Endodermal cell (in vitro differentiated cells): Measurements from ENCODE around the gene NDUFS7. TPM values are rescaled to one million over a fixed set of nuclear protein-coding genes. Genes with fewer than 3 reads are reported as not detected.

Source experiments
- DNase-seq: peaks from one replicate; pipeline ENCODE4 v3.0.0-alpha.2; 2017
- H3K27ac ChIP-seq: 2 replicates; pipeline ENCODE4 v1.5.1; 2013; ENCODE audit warnings: mild to moderate bottlenecking, low read depth, low read length, moderate library complexity
- H3K27me3 ChIP-seq: 2 replicates; pipeline ENCODE4 v1.6.1; 2013; ENCODE audit warnings: mild to moderate bottlenecking, low read length, moderate library complexity; ENCODE audit not compliant: insufficient read depth, control insufficient read depth, poor library complexity, severe bottlenecking
- H3K36me3 ChIP-seq: 2 replicates; pipeline ENCODE4 v1.7.0; 2013; ENCODE audit warnings: mild to moderate bottlenecking, low read length, moderate library complexity; ENCODE audit not compliant: control insufficient read depth, insufficient read depth
- H3K4me1 ChIP-seq: one replicate; pipeline ENCODE4 v1.7.0; 2013; ENCODE audit warnings: low read length; ENCODE audit not compliant: control insufficient read depth, insufficient read depth
- H3K4me3 ChIP-seq: 2 replicates; pipeline ENCODE4 v1.5.1; 2013; ENCODE audit warnings: mild to moderate bottlenecking, low read length, moderate library complexity
- H3K9ac ChIP-seq: 2 replicates; pipeline ENCODE4 v1.6.1; 2013; ENCODE audit warnings: mild to moderate bottlenecking, low read length, moderate library complexity; ENCODE audit not compliant: poor library complexity, severe bottlenecking; ENCODE audit errors: extremely low read depth
- H3K9me3 ChIP-seq: 2 replicates; pipeline ENCODE4 v1.6.1; 2013; ENCODE audit warnings: mild to moderate bottlenecking, low read length, moderate library complexity; ENCODE audit not compliant: control insufficient read depth
- H3K27ac Mint-ChIP-seq: 2 replicates; pipeline ENCODE4 v1.8.0; 2020; ENCODE audit warnings: mixed read lengths
- H3K27me3 Mint-ChIP-seq: 2 replicates; pipeline ENCODE4 v1.8.0; 2021; ENCODE audit warnings: mild to moderate bottlenecking, mixed read lengths; ENCODE audit not compliant: insufficient read depth
- H3K36me3 Mint-ChIP-seq: 2 replicates; pipeline ENCODE4 v1.8.0; 2020; ENCODE audit warnings: low read depth, mixed read lengths
- H3K4me1 Mint-ChIP-seq: 2 replicates; pipeline ENCODE4 v1.8.0; 2020; ENCODE audit warnings: mixed read lengths
- H3K4me3 Mint-ChIP-seq: 2 replicates; pipeline ENCODE4 v1.8.0; 2020; ENCODE audit warnings: mild to moderate bottlenecking, moderate library complexity, mixed read lengths
- H3K9me3 Mint-ChIP-seq: 2 replicates; pipeline ENCODE4 v1.8.0; 2020; ENCODE audit warnings: mild to moderate bottlenecking, mixed read lengths
- CTCF ChIP-seq: fragments of 200-600 bp; sonication (generic); conservative IDR thresholded peaks from 2 replicates; pipeline ENCODE4 v1.5.0; 2021; ENCODE audit warnings: antibody characterized with exemption, mild to moderate bottlenecking
- WGBS, 2 experiments: methylation state at CpG; one replicate each; pipeline versions ENCODE4 v1.1.5 to v1.1.7; 2013; ENCODE audit warnings: missing lambda C conversion rate in 2 of 2, mixed read lengths in 1 of 2; ENCODE audit not compliant: insufficient coverage in 1 of 2, insufficient read length in 1 of 2; 5-methylcytosine and 5-hydroxymethylcytosine counted together
- total RNA-seq, 2 donors: library from RNA; stranded (reverse); fragmentation: NEBNext Ultra II Directional in 1 of 2; extraction: Animal tissue kit (Norgen Biotek cat#: 25700) in 1 of 2; gene quantifications; 2 replicates in 1 of 2; 3 replicates in 1 of 2; pipeline ENCODE4 v1.2.1, GENCODE V29; 2021

Gene NDUFS7
- total RNA-seq, 2 donors from 2014 or later: 57.0 to 62.5 TPM

GRCh38 chr19:1385816-1386215, 2.1 kb downstream of the NDUFS7 start:
- no peak overlapping the region for H3K9ac ChIP-seq
- peaks cover 10% of the 10 kb centered on the region for H3K36me3 ChIP-seq
- no peak overlapping the region for H3K4me3 ChIP-seq
- no peaks in the 10 kb centered on the region for H3K27me3 Mint-ChIP-seq
- H3K4me1 ChIP-seq: no peaks in the 10 kb centered on the region
- peaks cover 19% of the 10 kb centered on the region for H3K36me3 Mint-ChIP-seq
- no peaks in the 10 kb centered on the region for H3K27me3 ChIP-seq
- H3K9me3 ChIP-seq: no peaks in the 10 kb centered on the region
- peaks cover 9% of the 10 kb centered on the region for H3K4me1 Mint-ChIP-seq
- H3K27ac ChIP-seq: no peak overlapping the region
- no peak for TF ChIP-seq CTCF
- H3K9me3 Mint-ChIP-seq: peaks cover 1% of the 10 kb centered on the region
- 86 to 87% methylated on average over 3 of the region's 3 CpGs for WGBS, 2 experiments
- DNase-seq: no peak
- peak overlapping the region; percentile 77 for H3K4me3 Mint-ChIP-seq
- H3K27ac Mint-ChIP-seq: no peak overlapping the region

GRCh38 chr19:1386945-1387683, 3.4 kb downstream of the NDUFS7 start:
- Mint-ChIP-seq H3K9me3 (peaks cover 1% of the 10 kb centered on the region), H3K27ac (no peak overlapping the region), H3K36me3 (peaks cover 25% of the 10 kb centered on the region), H3K4me1 (peaks cover 4% of the 10 kb centered on the region), H3K27me3 (no peaks in the 10 kb centered on the region), H3K4me3 (no peak overlapping the region)
- H3K4me1 ChIP-seq: no peaks in the 10 kb centered on the region
- no peak overlapping the region for H3K27ac ChIP-seq
- no peaks in the 10 kb centered on the region for H3K9me3 ChIP-seq
- H3K4me3 ChIP-seq: no peak overlapping the region
- H3K27me3 ChIP-seq: no peaks in the 10 kb centered on the region
- no peak for TF ChIP-seq CTCF
- H3K36me3 ChIP-seq: peaks cover 10% of the 10 kb centered on the region
- no peak overlapping the region for H3K9ac ChIP-seq
- no peak for DNase-seq
- 95 to 97% methylated on average over 32 to 39 of the region's 39 CpGs for WGBS, 2 experiments

- H3K4me1 Mint-ChIP-seq: peaks cover 4% of the 10 kb centered on the region
- no peak overlapping the region for H3K4me3 Mint-ChIP-seq
- Histone ChIP-seq H3K4me3 (no peak overlapping the region), H3K27me3 (no peaks in the 10 kb centered on the region), H3K4me1 (no peaks in the 10 kb centered on the region), H3K9ac (no peak overlapping the region), H3K9me3 (no peaks in the 10 kb centered on the region), H3K36me3 (peaks cover 10% of the 10 kb centered on the region), H3K27ac (no peak overlapping the region)
- H3K27me3 Mint-ChIP-seq: no peaks in the 10 kb centered on the region
- H3K36me3 Mint-ChIP-seq: peaks cover 33% of the 10 kb centered on the region
- no peak overlapping the region for H3K27ac Mint-ChIP-seq
- 91% methylated on average over 26 to 39 of the region's 45 CpGs for WGBS, 2 experiments
- TF ChIP-seq CTCF: no peak
- no peak for DNase-seq
- peaks cover 1% of the 10 kb centered on the region for H3K9me3 Mint-ChIP-seq
These were observed 4.3 kb downstream of the NDUFS7 start for GRCh38 chr19:1387684-1388636.
